Central memory CD4-positive, alpha-beta T cell (primary cell): ENCODE data around the gene C14orf119.

Source experiments
- DNase-seq: peaks from one replicate; pipeline ENCODE4 v3.0.0; 2022

Gene C14orf119

DNA sequence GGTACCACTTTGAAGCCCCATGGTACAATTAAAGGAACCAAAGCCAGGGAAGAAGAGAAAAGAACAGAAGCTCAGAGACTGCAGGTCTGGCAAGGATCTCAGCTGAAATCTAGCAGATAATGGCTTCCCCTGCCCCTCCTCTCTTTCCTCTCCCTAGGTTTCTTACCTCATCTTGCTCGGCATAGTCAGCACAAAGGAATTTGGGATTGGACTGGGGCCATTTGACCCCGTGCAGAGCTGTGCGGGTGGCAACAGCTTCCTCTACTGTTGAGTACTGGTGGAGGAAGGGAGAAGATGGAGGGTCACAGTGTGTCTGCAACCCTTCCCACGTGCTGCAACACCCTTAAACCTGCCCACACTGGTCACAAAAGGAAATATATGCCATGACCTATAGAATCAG, 33.3 kb upstream of the C14orf119 start:
- DNase-seq = no peak

DNA sequence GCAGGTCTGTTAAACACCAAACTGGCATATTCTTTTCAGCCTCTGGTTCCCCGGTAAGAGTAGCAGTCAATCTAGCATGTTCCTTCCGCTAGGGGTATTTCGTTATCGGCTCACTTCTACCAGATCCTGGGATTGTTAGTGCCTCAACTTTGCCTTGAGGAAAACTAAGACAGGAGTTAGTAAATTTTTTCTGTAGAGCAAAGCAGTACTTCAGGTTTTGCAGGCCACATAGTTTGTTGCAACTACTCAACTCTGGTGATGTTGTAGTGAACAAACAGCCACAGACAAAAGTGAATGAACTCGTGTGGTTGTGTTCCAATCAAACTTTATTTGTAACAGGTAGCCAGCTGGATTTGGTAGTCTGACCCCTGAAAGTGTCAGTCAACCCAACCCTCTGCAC, 31.7 kb upstream of the C14orf119 start:
- DNase-seq = no peak

GRCh38 chr14:23066368-23066767, 28.9 kb upstream of the C14orf119 start:
- no peak for DNase-seq

DNA sequence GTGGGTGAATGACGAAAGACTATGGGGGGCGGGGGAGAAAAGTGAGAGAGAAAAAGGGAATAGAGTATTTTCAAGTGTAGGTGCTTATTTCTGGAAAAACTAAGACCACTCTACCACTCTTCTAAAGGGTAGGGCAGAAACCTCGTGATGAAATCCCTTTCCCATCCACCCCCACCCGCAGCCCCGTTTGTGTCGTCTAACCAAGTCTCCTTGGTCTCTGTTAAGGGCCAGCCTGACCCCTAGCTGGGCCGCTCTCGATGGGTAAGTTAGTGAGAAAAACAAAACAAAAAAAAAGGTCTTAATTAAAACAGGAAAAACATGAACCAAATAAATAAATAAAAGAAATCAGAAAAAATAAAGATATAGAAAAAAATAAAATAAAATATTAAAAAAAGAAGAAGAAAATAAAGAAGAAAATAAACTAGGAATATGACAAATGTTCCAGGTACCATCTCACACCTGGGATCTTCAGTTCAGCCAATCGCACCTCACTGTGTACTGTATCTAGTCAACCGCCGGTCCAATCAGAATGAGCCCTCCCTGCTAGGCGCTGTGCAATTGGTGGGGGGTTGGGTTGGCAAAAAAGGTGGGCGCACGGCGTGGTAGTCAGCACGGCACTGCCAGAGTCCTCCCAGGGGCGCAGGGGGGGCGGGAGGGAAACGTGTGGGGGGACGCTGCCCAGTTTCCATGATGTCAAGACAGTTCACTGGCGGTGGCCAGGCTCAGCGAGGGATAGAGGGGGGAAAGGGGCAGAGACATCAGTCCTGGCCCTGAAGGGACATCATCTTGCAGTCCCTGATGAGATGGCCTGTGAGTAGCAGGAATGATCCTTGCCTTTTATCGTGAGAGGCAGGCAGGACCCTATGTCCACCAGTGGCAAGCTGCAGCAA, 28.2 kb upstream of the C14orf119 start:
- no peak for DNase-seq

DNA sequence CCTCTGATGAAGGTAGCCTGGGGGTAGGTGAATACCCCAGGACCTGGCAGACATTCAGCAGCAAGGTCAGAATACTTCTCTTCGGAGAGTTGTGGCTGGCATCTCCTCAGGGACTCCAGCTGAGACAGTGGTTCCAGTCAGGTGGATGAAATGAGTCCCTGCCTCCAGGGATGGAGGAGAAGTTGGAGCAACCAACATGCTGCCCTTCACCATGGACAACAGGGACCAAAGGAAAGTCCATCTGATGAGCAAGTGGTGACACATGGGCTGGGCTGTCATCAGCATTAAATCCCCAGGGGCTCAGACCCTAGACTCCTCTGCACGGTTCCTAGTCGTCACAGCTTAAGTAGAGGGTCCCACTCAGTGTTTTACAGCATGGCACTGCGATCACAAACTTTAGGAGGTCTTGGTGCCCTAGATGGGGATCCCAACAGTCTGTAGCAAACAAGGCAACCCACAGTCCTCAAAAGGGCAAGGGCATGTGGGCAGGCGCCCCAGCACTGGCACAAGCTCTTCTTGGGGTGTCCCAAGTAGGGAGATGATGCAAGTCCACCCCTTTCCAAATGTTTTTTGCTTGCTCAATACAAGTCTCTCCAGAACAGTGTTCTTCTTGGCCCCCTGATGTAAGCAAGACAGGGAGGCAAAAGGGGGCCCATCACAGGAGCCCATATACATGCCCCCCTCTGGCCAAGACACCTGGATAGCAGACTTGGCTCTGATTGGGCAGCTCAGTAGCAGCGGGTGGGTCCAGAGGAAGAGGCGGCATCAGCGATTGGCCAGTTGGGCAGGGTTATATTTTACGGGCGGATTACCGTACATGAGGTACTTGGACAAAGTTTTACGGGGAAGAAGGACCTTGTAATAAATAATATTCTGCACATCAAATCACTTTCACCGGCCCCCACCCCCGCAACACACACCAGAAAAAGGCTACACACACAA, 27.2 kb upstream of the C14orf119 start:
- DNase-seq = no peak

DNA sequence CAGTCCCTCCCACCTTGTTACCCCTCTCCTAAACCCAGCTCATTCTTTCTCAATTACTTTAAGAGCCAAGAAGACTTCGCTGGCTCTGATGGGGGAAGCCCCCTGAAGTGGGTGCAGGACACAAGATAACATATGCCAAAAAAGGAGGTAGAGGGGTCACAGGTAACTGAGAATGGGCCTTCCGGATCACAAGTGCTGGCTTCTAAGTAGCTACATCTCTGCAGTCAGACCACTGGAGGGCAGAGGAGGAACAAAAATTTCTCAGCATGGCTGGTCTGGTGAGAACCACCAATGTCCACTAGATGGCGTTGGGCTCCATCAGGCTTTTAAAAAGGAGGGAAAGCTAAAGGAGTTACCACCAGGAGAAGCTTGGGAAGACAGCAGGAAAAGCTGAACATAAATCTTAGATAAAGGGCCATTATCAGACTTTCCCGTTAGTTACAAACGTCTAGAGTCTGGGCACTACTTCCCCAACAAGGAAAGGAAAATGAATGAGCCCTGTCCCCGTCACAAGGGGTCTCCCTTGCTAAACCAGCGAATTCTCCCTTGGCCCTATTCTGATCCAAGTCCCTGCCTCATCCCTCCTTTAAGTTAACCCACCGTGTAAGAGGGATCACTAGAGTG, 26.4 kb upstream of the C14orf119 start:
- DNase-seq = peak; percentile 73

DNA sequence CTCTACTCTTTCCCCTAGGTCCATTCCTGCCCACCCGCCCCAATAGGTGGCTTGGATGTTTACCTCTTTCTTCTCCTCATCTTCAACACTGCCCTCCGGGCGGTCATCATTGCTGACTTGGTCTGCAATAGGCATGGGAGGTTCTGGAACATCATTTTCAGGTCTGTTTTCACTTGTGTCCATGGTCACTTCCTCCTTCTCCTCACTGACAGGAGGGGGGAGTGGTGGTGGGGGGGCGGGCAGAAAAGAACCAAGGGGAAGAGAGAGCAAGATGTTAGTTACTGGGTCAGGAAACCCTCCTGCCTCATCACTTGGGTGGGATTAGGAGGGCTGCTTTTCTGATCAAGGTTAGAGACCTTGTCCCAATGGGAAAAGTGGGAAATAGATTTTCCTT, 25.9 kb upstream of the C14orf119 start:
- no peak for DNase-seq

GRCh38 chr14:23070262-23071129, 24.8 kb upstream of the C14orf119 start:
- DNase-seq = no peak

DNA sequence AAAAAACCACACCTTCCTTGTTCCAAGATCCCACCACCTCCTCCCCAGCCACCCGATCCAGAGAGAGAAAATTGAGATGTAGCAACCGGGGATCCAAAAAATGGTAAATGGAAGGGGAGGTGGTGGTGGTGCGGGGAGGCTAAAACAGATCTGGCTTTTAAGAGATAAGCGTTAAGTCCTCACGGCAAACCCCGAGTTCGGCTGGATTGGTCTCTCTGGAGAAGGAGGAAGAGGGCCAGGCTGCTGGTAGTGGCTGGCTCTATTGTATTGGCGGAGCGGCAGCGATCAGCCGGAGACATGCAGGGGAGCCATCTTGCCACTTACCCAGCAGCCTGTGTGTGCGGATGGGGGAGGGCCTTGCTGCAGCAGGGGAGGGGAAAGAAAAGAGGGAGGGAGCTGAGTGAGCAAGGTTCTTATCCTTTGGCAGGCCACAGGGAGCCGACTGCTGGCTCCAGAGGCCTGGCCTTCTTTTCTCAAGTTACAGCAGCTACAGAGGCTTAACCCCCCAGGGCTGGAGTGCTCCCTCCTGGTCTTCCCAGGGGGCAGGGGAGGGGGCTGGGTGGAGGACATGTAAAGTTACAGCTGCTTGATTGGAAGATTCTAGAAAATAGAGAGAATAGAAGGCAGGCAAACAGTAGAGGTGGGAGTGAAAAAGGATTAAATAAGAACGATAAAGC, 23.9 kb upstream of the C14orf119 start:
- peak; percentile 72 for DNase-seq

GRCh38 chr14:23071921-23072539, 23.3 kb upstream of the C14orf119 start:
- no peak for DNase-seq

DNA sequence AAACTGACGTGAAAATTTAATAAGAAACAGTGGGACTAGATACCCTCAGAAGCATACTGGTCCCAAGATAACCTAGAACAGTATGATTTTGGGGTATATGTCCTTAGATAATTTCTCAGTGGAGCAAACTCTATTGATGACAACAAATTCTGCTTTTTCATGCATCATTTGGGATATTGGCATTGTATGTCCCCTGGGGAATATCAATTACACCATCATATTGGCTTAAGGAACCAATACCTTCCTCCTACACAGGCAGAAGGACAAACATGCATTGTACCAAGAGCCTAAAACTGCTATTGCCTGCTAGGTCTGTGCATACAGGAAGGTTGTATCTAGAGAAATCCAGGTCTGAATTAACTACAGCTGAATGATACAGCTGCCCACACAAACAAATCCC, 20.4 kb upstream of the C14orf119 start:
- DNase-seq = no peak

DNA sequence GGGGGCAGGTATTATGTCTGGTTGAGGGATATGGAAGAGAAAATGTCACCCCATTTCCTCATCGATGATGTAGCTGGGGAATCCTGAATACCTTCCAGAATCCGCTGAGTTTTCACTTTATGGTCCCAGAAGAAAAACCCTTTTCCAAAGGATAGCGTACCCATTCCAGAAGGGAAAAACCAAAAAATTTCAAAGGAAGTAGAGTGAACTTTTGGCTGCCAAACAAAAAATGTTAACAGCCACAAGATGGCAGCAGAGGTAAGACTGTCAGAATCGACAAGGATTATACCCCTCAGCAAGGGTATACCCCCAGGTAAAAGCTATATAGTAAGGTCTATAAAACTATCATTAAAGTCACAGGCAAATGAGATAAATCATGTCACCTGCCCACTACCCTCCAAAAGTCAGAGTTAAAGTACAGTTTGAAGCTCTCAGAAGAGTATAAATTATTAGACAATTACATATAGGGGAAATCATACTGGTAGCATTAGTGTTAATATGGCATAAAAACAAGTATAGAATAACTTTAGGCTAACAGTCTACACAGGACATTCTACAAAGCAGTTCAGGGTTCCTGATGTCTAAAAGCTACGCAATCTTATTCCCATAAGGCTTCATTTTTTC, 18.4 kb upstream of the C14orf119 start:
- peak; percentile 31 for DNase-seq

DNA sequence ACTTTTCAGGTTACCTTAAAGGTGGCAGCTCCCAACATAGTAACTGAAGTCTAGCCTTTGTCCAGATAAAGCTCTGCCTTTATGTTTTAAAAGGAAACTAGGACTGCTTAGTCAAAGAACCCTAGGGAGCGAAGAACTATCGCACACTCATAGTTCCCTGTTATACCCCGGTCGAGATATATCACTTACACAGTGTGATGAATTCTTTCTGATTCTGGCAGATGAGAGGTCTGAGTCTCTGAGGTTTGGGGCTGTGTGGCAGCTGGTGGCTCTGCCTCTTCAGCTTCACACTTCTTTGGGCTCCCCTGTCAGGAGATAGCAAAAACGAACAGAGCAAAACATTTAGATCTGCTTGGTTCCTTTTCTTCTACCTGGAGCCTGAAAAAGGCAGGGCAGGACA, 17.3 kb upstream of the C14orf119 start:
- no peak for DNase-seq

- DNase-seq = no peak
Measured at GRCh38 chr14:23078692-23079116, 16.6 kb upstream of the C14orf119 start.

DNA sequence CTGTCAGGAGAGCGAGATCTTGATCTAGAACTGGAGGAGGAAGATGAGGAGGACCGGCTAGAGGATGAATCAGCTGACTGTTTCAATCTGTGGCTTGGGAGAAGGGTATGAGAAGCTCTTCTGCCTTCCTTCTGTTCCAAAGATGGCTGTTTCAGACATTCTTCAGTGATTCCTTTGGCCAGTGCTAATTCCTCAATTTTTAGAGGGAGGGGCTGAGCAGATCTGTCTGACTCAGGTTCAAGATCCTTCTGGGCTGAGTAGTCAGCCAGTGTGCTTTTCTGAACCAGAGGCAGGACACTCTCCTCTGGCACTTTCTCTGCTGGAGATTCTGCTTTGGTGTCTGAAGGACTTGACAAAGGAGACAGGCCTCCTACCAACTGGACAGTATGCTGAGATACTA, 15.6 kb upstream of the C14orf119 start:
- no peak for DNase-seq

- no peak for DNase-seq
Measured at GRCh38 chr14:23080474-23080873, 14.8 kb upstream of the C14orf119 start.

DNA sequence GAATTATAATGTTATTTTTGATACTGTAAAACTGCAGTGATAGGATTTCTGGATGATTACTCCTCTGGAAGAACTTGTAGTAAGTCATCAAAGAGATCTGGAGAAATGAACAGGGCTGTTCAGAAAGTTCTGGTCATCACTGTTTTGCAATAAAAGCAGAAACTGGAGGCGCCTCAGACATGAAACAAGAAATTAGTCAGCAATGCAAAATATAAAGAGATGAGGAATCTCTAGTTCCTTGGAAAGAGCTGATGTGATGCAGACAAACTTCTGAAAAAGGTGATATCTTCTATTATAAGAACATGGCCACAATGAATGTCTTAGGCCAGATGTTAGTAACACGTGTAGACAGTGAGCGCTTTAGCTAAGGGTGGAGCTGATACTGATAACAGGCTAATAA, 9.8 kb upstream of the C14orf119 start:
- DNase-seq = no peak

DNA sequence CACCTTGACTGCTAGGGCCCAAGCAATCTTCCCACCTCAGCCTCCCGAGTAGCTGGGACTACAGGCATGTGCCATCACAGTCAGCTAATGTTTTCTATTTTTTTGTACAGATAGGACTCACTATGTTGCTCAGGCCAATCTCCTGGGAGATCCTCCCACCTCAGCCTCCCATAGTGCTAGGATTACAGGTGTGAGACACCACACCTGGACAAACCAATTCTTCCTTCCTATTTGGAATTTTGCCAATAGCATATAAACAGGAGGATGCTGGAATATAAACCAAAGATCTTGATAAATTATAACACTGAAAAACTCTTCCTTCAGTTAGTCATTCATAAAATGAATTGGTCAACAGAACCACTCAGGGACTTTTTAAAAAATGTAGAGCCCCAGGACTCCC, 8.7 kb upstream of the C14orf119 start:
- no peak for DNase-seq

- DNase-seq = no peak
Measured at GRCh38 chr14:23089498-23090253, 5.6 kb upstream of the C14orf119 start.

DNA sequence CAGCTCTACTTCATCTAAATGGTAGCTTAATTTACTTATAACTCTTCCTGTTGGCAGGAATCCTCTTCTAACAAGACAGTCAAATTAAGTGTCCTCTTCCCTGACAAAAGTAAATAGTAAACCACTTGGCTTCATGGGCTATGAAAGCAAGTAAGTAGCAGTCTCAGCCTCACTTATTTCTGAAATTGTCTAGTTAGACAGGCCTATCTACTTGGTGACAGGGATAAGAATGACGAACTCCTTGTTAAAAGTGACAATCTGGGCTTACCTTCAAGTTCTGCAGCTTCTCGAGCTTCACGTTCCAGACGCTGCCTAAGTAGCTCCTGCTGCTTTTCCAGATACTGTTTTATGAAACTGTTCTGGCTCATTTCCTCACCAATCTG, 5.1 kb upstream of the C14orf119 start:
- DNase-seq = no peak
